Putamen (tissue), 1 donor: ENCODE measurements around the gene PUS1.
"Not testable (repeated sequence)": the region's sequence is repeated elsewhere in the genome, so short reads cannot be mapped to it uniquely, and the experiment has no call there.

Experiments
- DNase-seq: peaks from one replicate; pipeline ENCODE4 v3.0.0-alpha.2; 2016; ENCODE audit warnings: low spot score

PUS1 gene

DNA sequence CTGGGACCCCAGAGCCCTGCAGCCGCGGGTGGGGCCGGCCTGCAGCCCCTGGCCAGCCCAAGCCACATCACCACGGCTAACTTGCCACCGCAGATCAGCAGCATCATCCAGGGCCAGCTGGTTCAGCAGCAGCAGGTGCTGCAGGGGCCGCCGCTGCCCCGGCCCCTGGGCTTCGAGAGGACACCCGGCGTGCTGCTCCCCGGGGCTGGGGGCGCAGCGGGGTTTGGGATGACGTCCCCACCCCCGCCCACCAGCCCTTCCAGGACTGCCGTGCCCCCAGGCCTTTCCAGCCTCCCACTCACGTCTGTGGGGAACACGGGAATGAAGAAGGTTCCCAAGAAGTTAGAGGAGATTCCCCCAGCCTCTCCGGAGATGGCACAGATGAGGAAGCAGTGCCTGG is 32.3 kb downstream of the PUS1 start:
- not testable (repeated sequence) for DNase-seq

DNA sequence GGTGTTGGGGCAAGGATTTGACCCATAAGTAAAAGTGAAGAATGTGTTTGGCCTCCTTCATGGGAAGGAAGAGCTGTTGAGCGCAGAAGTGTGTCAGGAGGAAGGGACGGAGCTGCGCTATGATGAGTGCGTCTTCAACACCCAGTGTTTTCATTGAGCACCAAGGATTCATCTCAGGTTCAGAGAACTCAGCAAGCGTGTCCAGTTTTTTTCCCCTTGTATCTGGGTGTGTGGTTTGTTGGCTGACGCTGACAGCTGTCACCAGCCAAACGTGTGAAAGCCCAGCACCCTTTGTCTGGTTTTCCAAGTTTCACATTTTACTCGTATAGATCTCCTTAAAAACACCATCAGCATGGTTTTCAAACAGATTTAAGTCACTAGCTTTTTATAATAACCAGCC is 33.0 kb downstream of the PUS1 start:
- no peak for DNase-seq

GRCh38 chr12:131963381-131963780 is 34.3 kb downstream of the PUS1 start:
- DNase-seq = no peak

- DNase-seq = no peak
Measured at GRCh38 chr12:131965073-131965472, 36.0 kb downstream of the PUS1 start.

- DNase-seq = no peak
Measured at GRCh38 chr12:131971226-131971625, 42.1 kb downstream of the PUS1 start.

- no peak for DNase-seq
Measured at GRCh38 chr12:131975228-131975627, 46.2 kb downstream of the PUS1 start.

DNA sequence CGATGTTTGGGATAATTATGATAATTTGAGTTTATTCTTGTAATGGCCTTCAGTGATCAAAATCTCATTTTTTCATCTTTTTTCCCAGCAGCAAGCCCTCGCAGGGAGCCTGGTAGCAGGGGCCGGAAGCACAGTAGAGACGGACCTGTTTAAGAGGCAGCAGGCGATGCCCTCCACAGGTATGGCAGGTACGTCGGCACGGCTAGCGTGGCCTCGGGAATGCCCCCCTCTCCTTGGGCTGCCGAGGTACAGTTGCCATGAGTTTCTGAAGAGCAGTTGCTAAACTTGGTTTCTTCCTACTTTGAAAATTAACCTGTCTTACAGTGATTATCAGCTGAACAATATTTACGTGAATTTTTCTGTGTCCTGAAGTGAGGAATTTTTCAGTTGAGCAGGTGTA is 50.5 kb downstream of the PUS1 start:
- DNase-seq = no peak

- no peak for DNase-seq
Measured at GRCh38 chr12:131980263-131980662, 51.2 kb downstream of the PUS1 start.

- no peak for DNase-seq
Measured at GRCh38 chr12:131981388-131981787, 52.3 kb downstream of the PUS1 start.

DNA sequence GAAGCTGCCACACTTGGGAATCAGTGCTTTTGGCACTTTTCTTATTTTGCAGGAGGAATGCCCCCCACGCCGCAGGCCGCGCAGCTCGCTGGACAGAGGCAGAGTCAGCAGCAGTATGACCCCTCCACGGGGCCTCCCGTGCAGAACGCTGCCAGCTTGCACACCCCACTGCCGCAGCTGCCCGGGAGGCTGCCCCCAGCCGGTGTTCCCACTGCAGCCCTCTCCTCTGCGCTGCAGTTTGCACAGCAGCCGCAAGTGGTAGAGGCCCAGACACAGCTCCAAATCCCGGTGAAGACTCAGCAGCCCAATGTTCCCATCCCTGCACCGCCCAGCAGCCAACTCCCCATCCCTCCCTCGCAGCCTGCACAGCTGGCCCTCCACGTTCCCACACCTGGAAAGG is 53.0 kb downstream of the PUS1 start:
- no peak for DNase-seq

GRCh38 chr12:131983026-131983425 is 54.0 kb downstream of the PUS1 start:
- DNase-seq = no peak

DNA sequence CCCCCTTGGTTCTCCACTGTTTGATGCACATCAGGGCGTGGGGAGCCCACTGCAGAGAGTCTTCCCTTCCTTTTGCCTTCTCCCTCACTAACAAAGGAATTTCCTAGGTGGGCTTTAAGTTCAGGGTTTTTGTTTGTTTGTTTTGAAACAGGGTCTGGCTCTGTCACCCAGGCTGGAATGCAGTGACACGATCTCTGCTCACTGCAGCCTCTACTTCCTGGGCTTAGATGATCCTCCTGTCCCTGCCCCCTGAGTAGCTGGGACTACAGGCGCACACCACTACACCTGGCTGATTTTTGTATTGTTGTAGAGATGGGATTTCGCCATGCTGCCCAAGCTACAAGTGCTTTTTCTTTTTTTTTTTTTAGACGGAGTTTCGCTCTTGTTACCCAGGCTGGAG is 54.5 kb downstream of the PUS1 start:
- no peak for DNase-seq

DNA sequence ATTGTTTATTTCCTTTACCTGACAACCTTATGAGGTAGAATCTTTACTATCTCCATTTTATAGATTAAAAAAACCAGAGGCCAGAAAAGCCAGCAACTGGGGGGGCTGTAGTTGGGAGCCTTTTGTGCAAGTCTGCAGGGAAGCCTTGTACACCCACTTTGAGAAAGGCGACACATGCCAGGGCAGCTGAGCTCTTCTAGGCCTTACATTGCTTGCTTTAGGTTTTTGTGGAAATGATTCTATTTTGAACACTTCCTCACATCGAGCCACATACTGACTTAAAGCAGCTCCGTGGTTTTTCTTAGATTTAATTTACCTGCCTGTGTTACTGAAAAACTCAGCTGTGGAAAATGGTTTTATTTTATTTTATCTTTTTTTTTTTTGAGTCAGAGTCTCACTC is 55.3 kb downstream of the PUS1 start:
- no peak for DNase-seq

- DNase-seq = not testable (repeated sequence)
Measured at GRCh38 chr12:131985510-131985875, 56.4 kb downstream of the PUS1 start.

GRCh38 chr12:131986361-131986760 is 57.3 kb downstream of the PUS1 start:
- DNase-seq = no peak

- no peak for DNase-seq
Measured at GRCh38 chr12:131986910-131987309, 57.8 kb downstream of the PUS1 start.

GRCh38 chr12:131987552-131987951 is 58.5 kb downstream of the PUS1 start:
- no peak for DNase-seq

DNA sequence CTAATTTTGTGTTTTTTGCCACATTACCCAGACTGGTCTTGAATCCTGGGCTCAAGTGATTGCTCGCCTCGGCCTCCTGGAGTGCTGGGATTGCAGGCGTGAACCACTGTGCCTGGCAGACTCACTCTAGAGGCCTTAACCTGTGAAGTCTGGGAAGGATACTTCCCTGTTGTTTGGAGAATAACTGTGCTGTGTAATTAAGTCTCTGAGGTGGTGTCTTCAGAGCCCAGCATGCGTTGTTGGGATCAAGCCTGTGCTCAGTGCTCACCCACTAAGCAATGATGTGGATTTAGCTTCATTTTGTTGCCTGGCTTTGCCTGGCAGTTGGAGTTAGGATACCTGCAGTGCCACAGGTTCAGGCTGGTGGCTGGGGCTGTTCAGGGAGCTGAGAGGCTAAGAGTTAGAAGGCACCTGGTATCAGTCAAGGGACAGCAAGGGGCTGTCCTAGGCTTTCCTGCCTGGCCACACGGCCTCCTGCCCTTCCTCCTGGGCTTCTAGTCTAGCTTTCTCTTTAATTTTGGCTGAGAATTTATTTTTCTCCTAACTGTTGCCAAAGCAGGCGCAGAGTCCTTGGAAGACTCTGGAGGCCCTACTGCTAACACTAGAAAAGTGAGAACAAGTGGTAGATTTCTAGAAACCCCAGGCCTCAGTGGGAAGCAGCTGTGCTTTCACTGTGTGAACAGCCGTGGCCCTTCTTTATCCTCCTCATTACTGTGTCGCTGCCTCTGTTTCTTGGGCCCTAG is 59.1 kb downstream of the PUS1 start:
- no peak for DNase-seq

DNA sequence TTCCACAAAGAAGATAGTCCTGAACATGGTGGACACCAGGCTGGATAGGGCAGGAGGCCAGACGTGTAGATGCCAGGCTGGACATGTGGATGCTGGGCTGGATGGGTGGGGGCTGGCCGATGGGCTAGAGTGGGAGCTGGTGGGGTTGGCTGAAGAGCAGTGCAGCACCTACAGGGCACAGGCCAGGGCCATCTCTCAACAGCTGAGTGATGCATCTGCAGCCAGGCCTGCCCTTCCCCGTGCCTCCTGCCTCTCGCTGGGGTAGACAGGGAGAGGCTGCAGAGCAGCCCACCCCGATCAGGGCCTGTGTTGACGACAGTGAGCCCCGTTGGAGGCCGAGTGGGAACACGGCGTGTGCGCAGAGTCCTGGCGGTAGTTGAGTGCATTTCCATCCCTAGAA is 59.9 kb downstream of the PUS1 start:
- no peak for DNase-seq

GRCh38 chr12:131990066-131990979 is 61.2 kb downstream of the PUS1 start:
- no peak for DNase-seq

DNA sequence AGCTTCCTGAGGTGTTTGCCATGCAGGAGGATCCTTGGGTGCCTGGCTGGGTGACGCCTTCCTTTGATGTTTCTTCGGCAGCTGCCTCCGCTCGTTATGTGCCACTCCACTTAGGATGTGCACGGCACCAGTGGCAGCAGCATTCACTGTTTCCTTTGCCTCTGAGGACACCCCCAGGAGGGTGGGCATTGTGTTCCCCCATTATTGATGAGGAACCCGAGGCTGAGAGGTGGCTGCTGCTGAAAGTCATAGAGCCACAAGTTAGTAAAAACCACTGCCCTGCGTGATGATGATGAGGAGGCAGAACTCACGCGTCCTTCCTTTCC is 61.9 kb downstream of the PUS1 start:
- no peak for DNase-seq

DNA sequence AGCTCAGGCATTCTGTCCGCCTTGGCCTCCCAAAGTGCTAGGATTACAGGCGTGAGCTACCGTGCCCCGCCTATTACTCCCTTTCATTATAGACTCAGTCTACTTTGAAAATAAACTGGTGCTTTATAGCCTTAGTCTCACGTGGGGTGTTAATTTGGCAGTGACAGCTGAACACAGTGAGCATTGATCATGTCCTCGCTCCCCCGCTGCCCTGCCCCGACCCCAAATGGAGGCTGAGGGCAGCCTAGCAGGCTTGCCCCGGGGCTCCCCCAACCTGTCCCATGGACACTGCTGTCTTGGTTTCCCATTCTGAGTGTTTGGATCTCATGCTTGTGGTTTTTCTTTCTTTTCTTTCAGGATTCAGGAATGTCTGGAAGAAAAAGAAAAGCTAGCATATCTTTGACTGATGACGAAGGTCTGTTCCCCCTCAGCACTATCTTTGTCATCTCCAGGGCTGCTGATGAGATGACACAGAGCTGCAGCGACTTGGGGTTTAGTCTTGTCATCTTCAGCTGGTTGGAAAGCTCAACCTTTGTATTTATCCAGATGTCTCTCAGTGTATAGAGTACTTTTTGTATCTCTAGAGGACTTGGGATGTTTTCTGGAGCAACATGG is 62.8 kb downstream of the PUS1 start:
- DNase-seq = peak; percentile 52

- DNase-seq = no peak
Measured at GRCh38 chr12:131994589-131994988, 65.5 kb downstream of the PUS1 start.
